T-cell (primary cell): ENCODE data around the gene CHCHD5. TPM values are rescaled to one million over a fixed set of nuclear protein-coding genes. Genes with fewer than 3 reads are reported as not detected.
A peak's percentile ranks its signal among the peaks of the same experiment; 100 is the strongest.
"Not testable (repeated sequence)": the region's sequence is repeated elsewhere in the genome, so short reads cannot be mapped to it uniquely, and the experiment has no call there.

Experiments used
- ATAC-seq, 4 experiments: fragments of 200-7000 bp in 3 of 4; fragments of 150-1000 bp in 1 of 4; cut with Tn5 transposase; replicated peaks in 1 of 4; 1 replicate in 3 of 4; 2 replicates in 1 of 4; pipeline ENCODE4 v1.10.0; 2021; ENCODE audit warnings: moderate library complexity in 3 of 4, mild to moderate bottlenecking in 2 of 4, moderate number of reproducible peaks in 1 of 4
- CTCF ChIA-PET, 2 donors: fragments of 300-600 bp; sonication (Branson Sonifier 250); formaldehyde crosslinking; loops; one replicate each; lab custom pipeline; 2022; ENCODE audit warnings: antibody characterized with exemption in 2 of 2; lab: Charles Lee
- POLR2A ChIA-PET, 2 donors: fragments of 300-600 bp; sonication (Branson Sonifier 250); formaldehyde crosslinking; loops; one replicate each; lab custom pipeline; 2022; ENCODE audit warnings: antibody characterized with exemption in 2 of 2; lab: Charles Lee
- DNase-seq, 35 experiments: peaks; one replicate each; pipeline versions ENCODE4 v3.0.0 to v3.0.0-alpha.2; 2013 to 2023
- H3K27ac ChIP-seq: one replicate; pipeline ENCODE4 v1.5.1; 2013; ENCODE audit warnings: low read length
- H3K27me3 ChIP-seq, 2 experiments: replicated peaks in 1 of 2; 1 replicate in 1 of 2; 2 replicates in 1 of 2; pipeline versions ENCODE4 v1.6.1 to v1.7.0; 2013; ENCODE audit warnings: low read length in 1 of 2, mixed read lengths in 1 of 2; ENCODE audit not compliant: control insufficient read depth in 2 of 2, insufficient read depth in 2 of 2; ENCODE audit errors: extremely low read depth in 1 of 2
- H3K36me3 ChIP-seq, 2 donors: 1 replicate in 1 of 2; 2 replicates in 1 of 2; pipeline versions ENCODE4 v1.6.1 to v1.7.0; 2013; ENCODE audit warnings: low read length in 1 of 2; ENCODE audit not compliant: control insufficient read depth in 2 of 2, insufficient read depth in 1 of 2; ENCODE audit errors: extremely low read depth in 1 of 2
- H3K4me1 ChIP-seq, 2 experiments: 1 replicate in 1 of 2; 2 replicates in 1 of 2; pipeline versions ENCODE4 v1.6.1 to v1.7.0; 2013; ENCODE audit warnings: low read length in 2 of 2, mixed read lengths in 1 of 2; ENCODE audit not compliant: insufficient read depth in 2 of 2, control insufficient read depth in 1 of 2; ENCODE audit errors: extremely low read depth in 1 of 2
- H3K4me3 ChIP-seq, 2 donors: 1 replicate in 1 of 2; 2 replicates in 1 of 2; pipeline versions ENCODE4 v1.5.1 to v1.7.0; 2013; ENCODE audit warnings: mild to moderate bottlenecking in 2 of 2, low read length in 1 of 2, moderate library complexity in 1 of 2; ENCODE audit not compliant: control insufficient read depth in 1 of 2; ENCODE audit errors: extremely low read depth in 1 of 2
- H3K9me3 ChIP-seq: 2 replicates; pipeline ENCODE4 v1.7.0; 2013
- H3K27ac Mint-ChIP-seq, 2 donors: one replicate each; pipeline ENCODE4 v1.8.0; 2020 to 2021; ENCODE audit warnings: mild to moderate bottlenecking in 2 of 2, mixed read lengths in 2 of 2
- H3K27me3 Mint-ChIP-seq, 2 donors: one replicate each; pipeline ENCODE4 v1.8.0; 2021 to 2022; ENCODE audit warnings: mixed read lengths in 2 of 2
- H3K36me3 Mint-ChIP-seq: one replicate; pipeline ENCODE4 v1.8.0; 2021; ENCODE audit warnings: mixed read lengths
- H3K4me1 Mint-ChIP-seq, 3 donors: one replicate each; pipeline ENCODE4 v1.8.0; 2020 to 2022; ENCODE audit warnings: mixed read lengths in 3 of 3, mild to moderate bottlenecking in 1 of 3
- H3K4me3 Mint-ChIP-seq, 3 donors: one replicate each; pipeline ENCODE4 v1.8.0; 2020 to 2022; ENCODE audit warnings: mild to moderate bottlenecking in 3 of 3, mixed read lengths in 3 of 3, moderate library complexity in 3 of 3
- H3K9me3 Mint-ChIP-seq, 3 donors: one replicate each; pipeline ENCODE4 v1.8.0; 2020 to 2022; ENCODE audit warnings: mixed read lengths in 3 of 3
- WGBS: methylation state at CpG from one replicate; pipeline ENCODE4 v1.1.5; 2013; ENCODE audit warnings: missing lambda C conversion rate; ENCODE audit not compliant: insufficient coverage; 5-methylcytosine and 5-hydroxymethylcytosine counted together
- total RNA-seq, 35 experiments: library from RNA in 6 of 35; stranded (reverse) in 6 of 35; fragments of 120-200 nt in 1 of 35; gene quantifications; one replicate each; pipeline versions ENCODE4 v1.2.1 to v1.2.4 and lab custom pipeline; 2013 to 2026

CHCHD5 gene
- total RNA-seq (10 to 100 TPM; 16.4 to 30.1 (median 24.7) TPM), total RNA-seq (lab: John Stamatoyannopoulos, UW) (3.1 to 13.0 (median 6.5) reads per million in 29 experiments)
- 9.9 TPM for total RNA-seq (2013)

GRCh38 chr2:112584134-112584890, at the start of gene CHCHD5:
CHCHD5 (plus strand) TSS chr2:112584609; CDS start chr2:112584648, 39 bp downstream.
- peaks cover 17 to 35% of the 10 kb centered on the region in 2 experiments for H3K4me1 ChIP-seq
- Mint-ChIP-seq H3K4me3 (peak within 1 kb of the TSS; percentile 87 to 94 (median 94)), H3K27ac (peak within 1 kb of the TSS; percentile 90 to 97), H3K36me3 (peaks cover 17% of the 10 kb centered on the region), H3K9me3 (peaks cover 0 to 4% (median 0%) of the 10 kb centered on the region in 3 donors), H3K27me3 (no peaks in the 10 kb centered on the region), H3K4me1 (peaks cover 35 to 44% (median 43%) of the 10 kb centered on the region in 3 donors)
- H3K9me3 ChIP-seq = no peaks in the 10 kb centered on the region
- ChIA-PET CTCF (interaction anchor here (1.0 to 1.4 kb wide), 2 partner anchors 61 to 104 kb away, joined by 3 to 9 read pairs; partner anchors contain the start of gene SLC20A1 (in 1 of the 2)), POLR2A (interaction anchor here in 1 of 2 donors (0.7 to 1.0 kb wide), 2 partner anchors 22 to 108 kb away, joined by 3 to 4 read pairs; no protein-coding TSS in a partner anchor)
- WGBS = 3% methylated on average over 39 of the region's 54 CpGs
- peaks cover 5 to 26% of the 10 kb centered on the region in 2 donors for H3K36me3 ChIP-seq
- DNase-seq = peak; percentile 84 to 96 (median 93)
- H3K27ac ChIP-seq = peak within 1 kb of the TSS; percentile 85
- no peaks in the 10 kb centered on the region for H3K27me3 ChIP-seq
- peak within 1 kb of the TSS; percentile 73 to 97 for H3K4me3 ChIP-seq
- peak; percentile 91 to 95 (median 92) for ATAC-seq

GRCh38 chr2:112534826-112535225, 49.6 kb upstream of the CHCHD5 start:
- ATAC-seq (no peak), DNase-seq (no peak)
- WGBS = no CpG with 5 or more reads among the region's 1 CpG
- Histone ChIP-seq H3K9me3 (no peaks in the 10 kb centered on the region), H3K27ac (no peak overlapping the region), H3K36me3 (peaks cover 0 to 11% of the 10 kb centered on the region in 2 donors), H3K27me3 (no peaks in the 10 kb centered on the region), H3K4me3 (no peak overlapping the region), H3K4me1 (no peaks in the 10 kb centered on the region)
- H3K36me3 Mint-ChIP-seq = peaks cover 22% of the 10 kb centered on the region
- no peaks in the 10 kb centered on the region for H3K27me3 Mint-ChIP-seq
- no peak overlapping the region for H3K27ac Mint-ChIP-seq
- H3K4me1 Mint-ChIP-seq = no peaks in the 10 kb centered on the region
- ChIA-PET CTCF (no interaction called here), POLR2A (no interaction called here)
- H3K9me3 Mint-ChIP-seq = no peaks in the 10 kb centered on the region
- H3K4me3 Mint-ChIP-seq = no peak overlapping the region

- H3K27ac Mint-ChIP-seq, H3K4me3 Mint-ChIP-seq, H3K27ac ChIP-seq, POLR2A ChIA-PET, H3K4me1 ChIP-seq, ATAC-seq, DNase-seq, H3K36me3 ChIP-seq, H3K27me3 Mint-ChIP-seq, H3K9me3 ChIP-seq, H3K27me3 ChIP-seq, H3K9me3 Mint-ChIP-seq, CTCF ChIA-PET, H3K4me3 ChIP-seq, H3K36me3 Mint-ChIP-seq: not testable (repeated sequence)
- H3K4me1 Mint-ChIP-seq = peaks cover 7 to 14% (median 10%) of the 10 kb centered on the region in 3 donors
Measured at GRCh38 chr2:112536665-112537064, 47.7 kb upstream of the CHCHD5 start.

GRCh38 chr2:112539306-112539705, 45.1 kb upstream of the CHCHD5 start:
- no peak for DNase-seq
- H3K27me3 Mint-ChIP-seq = no peaks in the 10 kb centered on the region

GRCh38 chr2:112540906-112541305, 43.5 kb upstream of the CHCHD5 start:
- WGBS = no CpG with 5 or more reads among the region's 2 CpGs
- no peak overlapping the region for H3K27ac Mint-ChIP-seq
- ChIA-PET CTCF (interaction anchor here in 1 of 2 donors (0.7 kb wide), 1 partner anchor 817 kb away, joined by 7 read pairs; no protein-coding TSS in a partner anchor), POLR2A (interaction anchor here (0.6 to 0.7 kb wide), 2 partner anchors 356 to 1344 kb away, joined by 4 to 5 read pairs; no protein-coding TSS in a partner anchor)
- Histone ChIP-seq H3K4me3 (no peak overlapping the region), H3K36me3 (peaks cover 0 to 2% of the 10 kb centered on the region in 2 donors), H3K27ac (peak overlapping the region; percentile 73), H3K4me1 (peaks cover 8 to 19% of the 10 kb centered on the region in 2 experiments), H3K27me3 (no peaks in the 10 kb centered on the region), H3K9me3 (no peaks in the 10 kb centered on the region)
- ATAC-seq (no peak), DNase-seq (peak in 1 of 35 experiments; percentile 5)
- H3K4me1 Mint-ChIP-seq = peaks cover 15 to 20% (median 19%) of the 10 kb centered on the region in 3 donors
- H3K27me3 Mint-ChIP-seq = no peaks in the 10 kb centered on the region
- H3K4me3 Mint-ChIP-seq = no peak overlapping the region
- no peaks in the 10 kb centered on the region for H3K9me3 Mint-ChIP-seq
- H3K36me3 Mint-ChIP-seq = peaks cover 3% of the 10 kb centered on the region

More at GRCh38 chr2:112539306-112539705, 45.1 kb upstream of the CHCHD5 start:
- H3K4me1 ChIP-seq = peaks cover 8 to 19% of the 10 kb centered on the region in 2 experiments
- H3K9me3 ChIP-seq = no peaks in the 10 kb centered on the region
- CTCF ChIA-PET = no interaction called here
- WGBS = no CpG with 5 or more reads among the region's 2 CpGs
- H3K36me3 ChIP-seq = no peaks in the 10 kb centered on the region
- H3K4me3 Mint-ChIP-seq = no peak overlapping the region
- POLR2A ChIA-PET = no interaction called here
- H3K9me3 Mint-ChIP-seq = no peaks in the 10 kb centered on the region
- H3K27me3 ChIP-seq = no peaks in the 10 kb centered on the region
- H3K36me3 Mint-ChIP-seq = peaks cover 3% of the 10 kb centered on the region
- H3K4me3 ChIP-seq = no peak overlapping the region
- H3K4me1 Mint-ChIP-seq = peaks cover 7 to 20% (median 12%) of the 10 kb centered on the region in 3 donors
- no peak for ATAC-seq
- H3K27ac Mint-ChIP-seq = no peak overlapping the region
- H3K27ac ChIP-seq = no peak overlapping the region

GRCh38 chr2:112541315-112542122, 42.9 kb upstream of the CHCHD5 start:
- POLR2A ChIA-PET = no interaction called here
- Histone ChIP-seq H3K27ac (peak overlapping the region; percentile 73), H3K4me3 (peak overlapping the region; percentile 85 to 98), H3K4me1 (peaks cover 8 to 19% of the 10 kb centered on the region in 2 experiments), H3K27me3 (no peaks in the 10 kb centered on the region), H3K36me3 (peaks cover 0 to 6% of the 10 kb centered on the region in 2 donors), H3K9me3 (no peaks in the 10 kb centered on the region)
- H3K9me3 Mint-ChIP-seq = no peaks in the 10 kb centered on the region
- no peaks in the 10 kb centered on the region for H3K27me3 Mint-ChIP-seq
- ATAC-seq (peak; percentile 74 to 80 (median 77)), DNase-seq (peak in 22 of 35 experiments; percentile 20 to 78 (median 54))
- H3K27ac Mint-ChIP-seq = no peak overlapping the region
- peaks cover 17 to 20% (median 19%) of the 10 kb centered on the region in 3 donors for H3K4me1 Mint-ChIP-seq
- CTCF ChIA-PET = no interaction called here
- peaks cover 5% of the 10 kb centered on the region for H3K36me3 Mint-ChIP-seq
- WGBS = 6% methylated on average over 17 of the region's 34 CpGs
- H3K4me3 Mint-ChIP-seq = no peak overlapping the region
